GM23338 (cell line): Measurements from ENCODE around the gene MMAB.

ENCODE experiments used
- CTCF ChIP-seq, 2 experiments: fragments of 200-600 bp in 1 of 2; sonication (generic) in 1 of 2; conservative IDR thresholded peaks; 2 replicates each; pipeline versions ENCODE4 v1.5.1 to v1.6.1; 2016 to 2017; ENCODE audit warnings: antibody characterized with exemption in 2 of 2, low read depth in 2 of 2, mild to moderate bottlenecking in 2 of 2, moderate library complexity in 1 of 2
- EZH2phosphoT487 ChIP-seq: fragments of 200-600 bp; sonication (generic); IDR thresholded peaks from one replicate; pipeline ENCODE4 v1.8.1; 2018; ENCODE audit warnings: antibody characterized with exemption; ENCODE audit not compliant: unreplicated experiment
- POLR2AphosphoS5 ChIP-seq: IDR thresholded peaks from 2 replicates; pipeline ENCODE4 v1.6.1; 2016; ENCODE audit warnings: antibody characterized with exemption, low read depth

DNA sequence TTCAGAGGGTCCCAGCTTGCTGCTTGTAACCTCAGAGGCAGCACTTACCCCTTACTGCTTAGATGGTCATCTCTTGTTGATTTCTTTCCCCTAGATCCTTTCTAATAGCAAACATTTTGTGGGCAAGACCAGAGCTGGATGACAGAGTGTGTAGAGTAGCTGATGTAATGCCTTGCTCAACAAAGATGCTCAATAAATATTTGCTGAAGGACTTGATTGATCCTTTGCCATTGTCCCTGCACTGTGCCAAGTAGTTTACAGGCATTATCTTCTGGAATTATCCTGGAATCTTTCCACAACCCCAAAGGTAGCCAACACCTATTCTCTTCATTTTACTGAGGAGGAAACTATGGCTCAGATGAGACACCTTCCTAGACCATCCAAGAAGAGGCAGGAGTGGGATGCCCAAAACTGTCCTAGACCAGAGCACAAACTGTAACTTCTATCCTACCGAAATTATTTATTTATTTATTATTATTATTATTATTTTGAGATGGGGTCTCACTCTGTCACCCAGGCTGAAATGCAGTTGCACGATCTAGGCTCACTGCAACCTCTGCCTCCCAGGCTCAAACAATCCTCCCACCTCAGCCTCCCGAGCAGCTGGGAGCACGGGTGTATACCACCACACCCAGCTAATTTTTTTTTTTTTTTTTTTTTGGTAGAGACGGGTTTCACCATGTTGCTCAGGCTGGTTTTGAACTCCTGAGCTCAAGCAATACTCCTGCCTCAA, 1.4 kb downstream of the MMAB start:
- TF ChIP-seq CTCF (conservative IDR thresholded peaks at IDR 0.05; ENCODE audit: low read depth in 2 of 2) (no peak), POLR2AphosphoS5 (no peak), EZH2phosphoT487 (no peak)
